H1 (cell line): Measurements from ENCODE around the gene TMED8. TPM values are rescaled to one million over a fixed set of nuclear protein-coding genes. Genes with fewer than 3 reads are reported as not detected.

Source experiments
- CTCF ChIA-PET: fragments of 300-600 bp; sonication (Branson Sonifier 250); formaldehyde crosslinking; loops from one replicate; lab custom pipeline; 2021; ENCODE audit not compliant: partially characterized antibody; lab: Charles Lee
- POLR2A ChIA-PET: fragments of 300-600 bp; sonication (Branson Sonifier 250); formaldehyde crosslinking; loops from one replicate; lab custom pipeline; 2021; ENCODE audit warnings: inconsistent platforms; ENCODE audit not compliant: partially characterized antibody; lab: Charles Lee
- DNase-seq, 2 experiments: peaks; one replicate each; pipeline versions ENCODE4 v3.0.0 to v3.0.0-alpha.2; 2010 to 2022; ENCODE audit warnings: low spot score in 2 of 2, low read depth in 1 of 2, mixed read lengths in 1 of 2
- FAIRE-seq: peaks from 2 replicates; lab custom pipeline; 2011; peaks lifted over from hg19 to GRCh38; lab: Jason Lieb, UNC
- H2AFZ ChIP-seq: 2 replicates; pipeline ENCODE4 v1.8.1; 2012; ENCODE audit warnings: low read length, inconsistent platforms
- H2AK5ac ChIP-seq: 2 replicates; pipeline ENCODE4 v1.6.1; 2013; ENCODE audit warnings: low read depth, low read length
- H2BK120ac ChIP-seq: replicated peaks from 2 replicates; pipeline ENCODE3; 2013; ENCODE audit warnings: low read depth, low read length, inconsistent platforms
- H2BK12ac ChIP-seq: 2 replicates; pipeline ENCODE4 v1.6.1; 2013; ENCODE audit warnings: low read depth, low read length
- H2BK15ac ChIP-seq: 2 replicates; pipeline ENCODE4 v1.6.1; 2013; ENCODE audit warnings: low read length
- H2BK20ac ChIP-seq: 2 replicates; pipeline ENCODE4 v1.6.1; 2013; ENCODE audit warnings: low read length
- H2BK5ac ChIP-seq: 2 replicates; pipeline ENCODE4 v1.6.1; 2013; ENCODE audit warnings: low read depth, low read length
- H3K14ac ChIP-seq: 2 replicates; pipeline ENCODE4 v1.6.1; 2013; ENCODE audit warnings: inconsistent platforms; ENCODE audit not compliant: insufficient read length
- H3K18ac ChIP-seq: 2 replicates; pipeline ENCODE4 v1.6.1; 2013; ENCODE audit warnings: low read length; ENCODE audit errors: extremely low read depth
- H3K23ac ChIP-seq: 2 replicates; pipeline ENCODE4 v1.6.1; 2013; ENCODE audit warnings: inconsistent platforms; ENCODE audit not compliant: insufficient read length
- H3K23me2 ChIP-seq: 2 replicates; pipeline ENCODE4 v1.6.1; 2013; ENCODE audit warnings: low read depth, low read length
- H3K27ac ChIP-seq: 2 replicates; pipeline ENCODE4 v1.6.1; 2011; ENCODE audit warnings: low read depth, low read length, inconsistent platforms
- H3K27me3 ChIP-seq, 4 experiments: replicated peaks in 1 of 4; 1 replicate in 1 of 4; 2 replicates in 3 of 4; pipeline versions ENCODE4 v1.6.1 to v1.8.1; 2011 to 2013; ENCODE audit warnings: low read length in 3 of 4, mild to moderate bottlenecking in 3 of 4, inconsistent platforms in 2 of 4, mixed read lengths in 2 of 4, moderate library complexity in 1 of 4; ENCODE audit not compliant: control insufficient read depth in 3 of 4, insufficient read depth in 3 of 4; ENCODE audit errors: extremely low read depth in 1 of 4
- H3K36me3 ChIP-seq, 4 experiments: 2 replicates each; pipeline versions ENCODE4 v1.6.1 to v1.8.1; 2011 to 2013; ENCODE audit warnings: mild to moderate bottlenecking in 4 of 4, low read length in 3 of 4, moderate library complexity in 2 of 4, control low read depth in 1 of 4, inconsistent platforms in 1 of 4; ENCODE audit not compliant: insufficient read depth in 4 of 4, control insufficient read depth in 2 of 4
- H3K4ac ChIP-seq: replicated peaks from 2 replicates; pipeline ENCODE3; 2013; ENCODE audit warnings: low read length, low read depth, mixed read lengths, inconsistent platforms; ENCODE audit not compliant: insufficient read length
- H3K4me1 ChIP-seq, 4 experiments: replicated peaks in 1 of 4; 1 replicate in 1 of 4; 2 replicates in 3 of 4; pipeline versions ENCODE4 v1.6.1 to v1.8.1; 2011 to 2013; ENCODE audit warnings: low read length in 3 of 4, inconsistent platforms in 2 of 4, mixed read lengths in 1 of 4; ENCODE audit not compliant: insufficient read depth in 4 of 4, control insufficient read depth in 3 of 4
- H3K4me2 ChIP-seq, 2 experiments: 2 replicates each; pipeline versions ENCODE4 v1.6.1 to v1.8.1; 2011 to 2013; ENCODE audit warnings: low read depth in 2 of 2, low read length in 2 of 2, control low read depth in 1 of 2, inconsistent platforms in 1 of 2, mild to moderate bottlenecking in 1 of 2; ENCODE audit not compliant: insufficient read depth in 1 of 2
- H3K4me3 ChIP-seq, 4 experiments: fragments of 200-600, 300-600 bp in 1 of 4; sonication (generic), shearing (Covaris generic), sonication (Bioruptor Twin) in 1 of 4; 2 replicates each; pipeline versions ENCODE4 v1.5.1 to v1.8.1; 2011 to 2016; ENCODE audit warnings: low read length in 4 of 4, low read depth in 3 of 4, control low read depth in 2 of 4, inconsistent platforms in 2 of 4, mild to moderate bottlenecking in 2 of 4, mixed read lengths in 1 of 4, moderate library complexity in 1 of 4; ENCODE audit not compliant: insufficient read depth in 2 of 4; ENCODE audit errors: extremely low read depth in 1 of 4
- H3K56ac ChIP-seq: replicated peaks from 2 replicates; pipeline ENCODE3; 2013; ENCODE audit warnings: low read depth, mild to moderate bottlenecking, mixed read lengths, low read length, inconsistent platforms; ENCODE audit not compliant: insufficient read length
- H3K79me1 ChIP-seq: 2 replicates; pipeline ENCODE4 v1.6.1; 2013; ENCODE audit warnings: low read depth, low read length, control low read depth
- H3K79me2 ChIP-seq, 2 experiments: 2 replicates each; pipeline versions ENCODE4 v1.6.1 to v1.8.1; 2012 to 2013; ENCODE audit warnings: low read length in 2 of 2, mild to moderate bottlenecking in 2 of 2, inconsistent platforms in 1 of 2; ENCODE audit not compliant: insufficient read depth in 2 of 2, control insufficient read depth in 1 of 2
- H3K9ac ChIP-seq, 4 experiments: replicated peaks in 1 of 4; 1 replicate in 1 of 4; 2 replicates in 3 of 4; pipeline versions ENCODE4 v1.6.1 to v1.8.1; 2011 to 2013; ENCODE audit warnings: low read depth in 3 of 4, low read length in 3 of 4, control low read depth in 2 of 4, mild to moderate bottlenecking in 2 of 4, moderate library complexity in 2 of 4, inconsistent platforms in 1 of 4; ENCODE audit errors: extremely low read depth in 1 of 4
- H3K9me3 ChIP-seq, 2 experiments: 2 replicates each; pipeline versions ENCODE4 v1.6.1 to v1.8.1; 2012 to 2013; ENCODE audit warnings: mild to moderate bottlenecking in 2 of 2, moderate library complexity in 2 of 2, control low read depth in 1 of 2, inconsistent platforms in 1 of 2, low read depth in 1 of 2, low read length in 1 of 2, mixed read lengths in 1 of 2; ENCODE audit not compliant: insufficient read depth in 2 of 2
- H4K20me1 ChIP-seq, 2 experiments: replicated peaks in 1 of 2; 2 replicates each; pipeline versions ENCODE3 to v1.8.1; 2011 to 2013; ENCODE audit warnings: inconsistent platforms in 2 of 2, low read length in 2 of 2, mild to moderate bottlenecking in 1 of 2; ENCODE audit not compliant: insufficient read depth in 2 of 2, control insufficient read depth in 1 of 2
- H4K5ac ChIP-seq: 2 replicates; pipeline ENCODE4 v1.6.1; 2013; ENCODE audit warnings: low read length, low read depth, mixed read lengths, inconsistent platforms; ENCODE audit not compliant: insufficient read length
- H4K8ac ChIP-seq: 2 replicates; pipeline ENCODE4 v1.8.0; 2013; ENCODE audit warnings: mild to moderate bottlenecking, moderate library complexity, low read length, inconsistent platforms; ENCODE audit not compliant: insufficient read depth; ENCODE audit errors: extremely low read depth
- H4K91ac ChIP-seq: replicated peaks from 2 replicates; pipeline ENCODE3; 2013; ENCODE audit warnings: low read length, mixed read lengths, inconsistent platforms; ENCODE audit not compliant: insufficient read length
- SP4 ChIP-seq: IDR thresholded peaks from 2 replicates; pipeline ENCODE4 v1.6.1; 2012; ENCODE audit warnings: low read length, inconsistent platforms
- WGBS, 2 experiments: shearing (Covaris generic) in 1 of 2; methylation state at CpG; one replicate each; pipeline versions ENCODE4 v1.1.6 to v1.1.7; 2013 to 2015; ENCODE audit warnings: low lambda C conversion rate in 2 of 2, mixed read lengths in 2 of 2, inconsistent platforms in 1 of 2, low coverage in 1 of 2, missing lambda C conversion rate in 1 of 2; ENCODE audit not compliant: insufficient replicate concordance in 2 of 2, insufficient coverage in 1 of 2, insufficient read length in 1 of 2; ENCODE audit errors: extremely low coverage in 1 of 2, missing lambda C conversion rate in 1 of 2; 5-methylcytosine and 5-hydroxymethylcytosine counted together
- polyA plus RNA-seq, 7 experiments: library from polyadenylated mRNA; depleted of rRNA in 3 of 7; stranded (reverse) in 5 of 7; unstranded in 2 of 7; fragments of >200 nt in 5 of 7; fragments of 200-250 nt in 2 of 7; gene quantifications; 1 replicate in 5 of 7; 2 replicates in 1 of 7; 4 replicates in 1 of 7; pipeline versions ENCODE4 v1.2.1 to v1.2.3, GENCODE V29; 2011 to 2013; ENCODE audit warnings: missing spikeins in 2 of 7, mixed read lengths in 2 of 7
- total RNA-seq: library from RNA; stranded (reverse); fragmentation: NEBNext Ultra II Directional; extraction: Animal tissue kit (Norgen Biotek cat#: 25700); gene quantifications from 2 replicates; pipeline ENCODE4 v1.2.1, GENCODE V29; 2021

Gene TMED8
- total and polyA plus RNA-seq, 2 of the 8 experiments (the other 6 are each of a cell fraction or from before 2014, with no cell fraction given): 5.5 to 13.4 TPM

GRCh38 chr14:77323571-77323970, 53.3 kb downstream of the TMED8 start:
- Histone ChIP-seq H3K4me1 (peaks cover 4 to 18% (median 8%) of the 10 kb centered on the region in 4 experiments; a peak in 6 of 7 replicates), H2BK20ac (no peak overlapping the region), H3K14ac (no peak overlapping the region), H3K79me1 (0 out of 2 replicates have a peak, but pooled peaks cover 4% of the 10 kb centered on the region), H3K9me3 (no peaks in the 10 kb centered on the region), H4K20me1 (no peaks in the 10 kb centered on the region), H3K36me3 (no peaks in the 10 kb centered on the region), H3K4me2 (no peak overlapping the region), H3K23ac (no peak overlapping the region), H3K23me2 (peaks cover 5% of the 10 kb centered on the region), H3K27ac (no peak overlapping the region), H3K18ac (no peak overlapping the region), H3K4ac (no peak overlapping the region), H2BK120ac (no peak overlapping the region), H4K8ac (no peak overlapping the region), H2AFZ (no peak overlapping the region), H3K9ac (no peak overlapping the region), H3K56ac (no peak overlapping the region), H4K91ac (no peak overlapping the region), H2BK12ac (no peak overlapping the region), H4K5ac (no peak overlapping the region), H2AK5ac (no peak overlapping the region), H3K27me3 (no peaks in the 10 kb centered on the region), H3K4me3 (no peak overlapping the region), H2BK15ac (no peak overlapping the region), H2BK5ac (no peak overlapping the region), H3K79me2 (peaks cover 0 to 12% of the 10 kb centered on the region in 2 experiments; a peak in 2 of 4 replicates)
- ChIA-PET CTCF (interaction anchor here (5.3 kb wide), 1 partner anchor 8 kb away, joined by 40 read pairs; no protein-coding TSS in a partner anchor), POLR2A (interaction anchor here (1.6 kb wide), 1 partner anchor 11 kb away, joined by 3 read pairs; no protein-coding TSS in a partner anchor)
- DNase-seq (no peak), FAIRE-seq (no peak)
- no peak for TF ChIP-seq SP4
- WGBS, 2 experiments: 88% methylated on average over 4 of the region's 4 CpGs; no CpG with 5 or more reads in 1 of the 2 experiments
